HCT116 (cell line): ENCODE results near the gene MATK. TPM values are rescaled to one million over a fixed set of nuclear protein-coding genes. Genes with fewer than 3 reads are reported as not detected.

Source experiments
- ATAC-seq: fragments of 200-7000 bp; cut with Tn5 transposase; 2 replicates; pipeline ENCODE4 v1.9.1; 2020; ENCODE audit warnings: mild to moderate bottlenecking, moderate library complexity
- BruUV-seq: library from RNA; stranded (reverse); fragments of 400-500 nt; replicated peaks from 2 replicates; lab custom pipeline; 2021; lab: Mats Ljungman, UMichigan
- CTCF ChIA-PET: fragments of 300-600 bp; sonication (Branson Sonifier 250); formaldehyde crosslinking; loops from one replicate; lab custom pipeline; 2021; ENCODE audit warnings: antibody characterized with exemption; lab: Charles Lee
- POLR2A ChIA-PET: fragments of 300-600, 350-600 bp; sonication (Branson Sonifier 250); formaldehyde crosslinking; loops from one replicate; lab custom pipeline; 2021; ENCODE audit warnings: antibody characterized with exemption; lab: Charles Lee
- RAD21 ChIA-PET, 2 experiments: fragments of 300-600 bp; sonication (Branson Sonifier 250); formaldehyde crosslinking; loops; one replicate each; lab custom pipeline; 2023; ENCODE audit warnings: low total read pairs in 2 of 2; ENCODE audit not compliant: uncharacterized antibody in 2 of 2, unreplicated experiment in 2 of 2, low non-redundant PET in 1 of 2; lab: Charles Lee
- DNase-seq: peaks from one replicate; pipeline ENCODE4 v3.0.0-alpha.2; 2010; ENCODE audit warnings: low read depth, low spot score
- H2AFZ ChIP-seq: fragments of 200-600 bp; shearing (Covaris generic), sonication (generic); 2 replicates; pipeline ENCODE4 v1.6.1; 2017; ENCODE audit warnings: low read depth, mixed run types, mixed read lengths, antibody characterized with exemption, low read length; ENCODE audit not compliant: poor library complexity, severe bottlenecking
- H3K27ac ChIP-seq: 2 replicates; pipeline ENCODE4 v1.5.1; 2012; ENCODE audit warnings: low read depth, low read length
- H3K27me3 ChIP-seq: fragments of 200-600 bp; sonication (generic); 2 replicates; pipeline ENCODE4 v1.6.1; 2016; ENCODE audit warnings: mixed run types, low read length, mixed read lengths; ENCODE audit not compliant: insufficient read depth
- H3K36me3 ChIP-seq, 2 experiments: fragments of 200-500 bp in 1 of 2; fragments of 200-600 bp in 1 of 2; sonication (Bioruptor generic) in 1 of 2; sonication (generic) in 1 of 2; 2 replicates each; pipeline versions ENCODE4 v1.5.1 to v1.6.1; 2014 to 2016; ENCODE audit warnings: low read length in 2 of 2, inconsistent platforms in 1 of 2, mixed read lengths in 1 of 2, mixed run types in 1 of 2; ENCODE audit not compliant: insufficient read depth in 2 of 2, control insufficient read depth in 1 of 2
- H3K4me1 ChIP-seq, 2 experiments: fragments of 200-600 bp in 1 of 2; sonication (generic) in 1 of 2; 2 replicates each; pipeline versions ENCODE4 v1.5.1 to v1.6.1; 2012 to 2017; ENCODE audit warnings: low read length in 2 of 2, inconsistent platforms in 1 of 2, mild to moderate bottlenecking in 1 of 2, mixed read lengths in 1 of 2, mixed run types in 1 of 2, moderate library complexity in 1 of 2; ENCODE audit not compliant: insufficient read depth in 2 of 2, control insufficient read depth in 1 of 2
- H3K4me2 ChIP-seq: fragments of 200-600 bp; sonication (generic); 2 replicates; pipeline ENCODE4 v1.6.1; 2017; ENCODE audit warnings: mixed run types, low read length, mixed read lengths
- H3K4me3 ChIP-seq, 2 experiments: fragments of 200-600 bp in 1 of 2; sonication (generic) in 1 of 2; replicated peaks in 1 of 2; 2 replicates each; pipeline ENCODE4 v1.5.1; 2011 to 2016; ENCODE audit warnings: low read length in 2 of 2, control low read depth in 1 of 2, low read depth in 1 of 2, mild to moderate bottlenecking in 1 of 2, mixed read lengths in 1 of 2, mixed run types in 1 of 2
- H3K79me2 ChIP-seq: fragments of 200-600 bp; sonication (generic); 2 replicates; pipeline ENCODE4 v1.6.1; 2017; ENCODE audit warnings: mild to moderate bottlenecking, mixed run types, low read length, moderate library complexity, mixed read lengths; ENCODE audit not compliant: insufficient read depth
- H3K9ac ChIP-seq: fragments of 200-600 bp; sonication (generic); 2 replicates; pipeline ENCODE4 v1.6.1; 2016; ENCODE audit warnings: low read length, mixed read lengths
- H3K9me2 ChIP-seq: fragments of 200-600 bp; sonication (generic), shearing (Covaris generic); 2 replicates; pipeline ENCODE4 v1.6.1; 2017; ENCODE audit warnings: mixed run types, mild to moderate bottlenecking, moderate library complexity; ENCODE audit not compliant: insufficient read depth
- H3K9me3 ChIP-seq, 2 experiments: fragments of 200-500 bp in 1 of 2; fragments of 200-600 bp in 1 of 2; sonication (Bioruptor generic) in 1 of 2; sonication (generic) in 1 of 2; 2 replicates each; pipeline ENCODE4 v1.6.1; 2014 to 2017; ENCODE audit warnings: low read length in 2 of 2, mixed read lengths in 2 of 2, inconsistent platforms in 1 of 2, low read depth in 1 of 2, mild to moderate bottlenecking in 1 of 2, mixed run types in 1 of 2, moderate library complexity in 1 of 2; ENCODE audit not compliant: control insufficient read depth in 1 of 2, insufficient read depth in 1 of 2
- H4K20me1 ChIP-seq: fragments of 200-600 bp; sonication (generic), shearing (Covaris generic); 2 replicates; pipeline ENCODE4 v1.6.1; 2017; ENCODE audit warnings: mixed run types, mild to moderate bottlenecking, moderate library complexity; ENCODE audit not compliant: insufficient read depth
- CEBPB ChIP-seq: IDR thresholded peaks from 2 replicates; pipeline ENCODE4 v1.6.1; 2012; ENCODE audit warnings: low read depth
- EGR1 ChIP-seq: IDR thresholded peaks from 2 replicates; pipeline ENCODE4 v1.6.1; 2012; ENCODE audit warnings: low read depth
- EZH2phosphoT487 ChIP-seq: fragments of 200-600 bp; IDR thresholded peaks from 2 replicates; pipeline ENCODE4 v1.6.1; 2018; ENCODE audit warnings: antibody characterized with exemption, borderline replicate concordance
- JUND ChIP-seq: IDR thresholded peaks from 2 replicates; pipeline ENCODE4 v1.6.1; 2012
- MAX ChIP-seq: IDR thresholded peaks from 2 replicates; pipeline ENCODE4 v1.6.1; 2012
- POLR2AphosphoS5 ChIP-seq: IDR thresholded peaks from 2 replicates; pipeline ENCODE4 v1.6.1; 2011; ENCODE audit warnings: mild to moderate bottlenecking, low read depth, low read length, moderate library complexity
- RAD21 ChIP-seq: IDR thresholded peaks from 2 replicates; pipeline ENCODE4 v1.6.1; 2012; ENCODE audit warnings: low read depth, mild to moderate bottlenecking
- SIN3A ChIP-seq: IDR thresholded peaks from 2 replicates; pipeline ENCODE4 v1.6.1; 2012; ENCODE audit warnings: low read depth
- SP1 ChIP-seq: IDR thresholded peaks from 2 replicates; pipeline ENCODE4 v1.6.1; 2012; ENCODE audit warnings: low read depth
- SRF ChIP-seq: IDR thresholded peaks from 2 replicates; pipeline ENCODE4 v1.6.1; 2012; ENCODE audit warnings: low read depth
- YY1 ChIP-seq: IDR thresholded peaks from 2 replicates; pipeline ENCODE4 v1.6.1; 2011; ENCODE audit warnings: low read length, low read depth, moderate library complexity, mild to moderate bottlenecking; ENCODE audit not compliant: insufficient replicate concordance; ENCODE audit errors: extremely low read depth
- ZFX ChIP-seq: fragments of 450-650 bp; IDR thresholded peaks from 2 replicates; pipeline ENCODE4 v1.6.1; 2017
- ZNF274 ChIP-seq: fragments of 200-500 bp; sonication (Bioruptor generic); IDR thresholded peaks from 2 replicates; pipeline ENCODE4 v1.6.1; 2014; ENCODE audit warnings: mild to moderate bottlenecking, low read depth, low read length, inconsistent platforms
- intact Hi-C: fragments of 100-400 bp; cut with micrococcal nuclease; formaldehyde crosslinking; loops from 2 replicates; pipeline ENCODE4 v1.10.0; 2022
- total RNA-seq: library from RNA; stranded (reverse); gene quantifications from one replicate; pipeline ENCODE4 v1.2.1, GENCODE V29; 2021; ENCODE audit not compliant: unreplicated experiment
- TF ChIP-seq, protein P1 (sequence below), 3 experiments: fragments of 200-600 bp in 1 of 3; sonication (generic) in 1 of 3; IDR thresholded peaks in 2 of 3; conservative IDR thresholded peaks in 1 of 3; 2 replicates each; pipeline ENCODE4 v1.5.1; 2012 to 2017; ENCODE audit warnings: low read depth in 2 of 3, low read length in 2 of 3, antibody characterized with exemption in 1 of 3, borderline replicate concordance in 1 of 3, control low read depth in 1 of 3, mild to moderate bottlenecking in 1 of 3, mixed read lengths in 1 of 3, mixed run types in 1 of 3, moderate library complexity in 1 of 3; ENCODE audit not compliant: insufficient read depth in 1 of 3
- TF ChIP-seq, protein P2 (sequence below): IDR thresholded peaks from 2 replicates; pipeline ENCODE4 v1.6.1; 2012

The MATK gene
- total RNA-seq, 1 experiment from 2014 or later, result not detected

DNA sequence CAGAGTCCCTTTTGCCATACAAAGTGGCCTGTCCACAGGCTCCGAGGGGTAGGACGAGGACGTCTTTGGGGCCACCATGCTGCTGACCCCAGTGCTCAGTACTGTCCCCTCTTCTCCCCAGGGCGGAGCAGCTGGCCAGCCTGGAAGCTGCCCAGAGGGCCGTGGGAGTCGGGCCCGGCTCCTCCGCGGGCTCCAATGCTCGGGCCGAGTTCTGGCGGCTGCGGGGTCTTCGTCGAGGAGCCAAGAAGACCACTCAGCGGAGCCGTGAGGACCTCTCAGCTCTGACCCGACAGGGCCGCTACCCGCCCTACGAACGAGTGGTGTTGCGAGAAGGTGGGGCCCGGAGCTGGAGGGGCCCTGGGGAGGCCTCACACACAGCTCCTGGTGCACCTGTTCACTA, 45.8 kb downstream of the MATK start:
- Histone ChIP-seq H3K9ac (no peak overlapping the region), H3K9me2 (no peaks in the 10 kb centered on the region)
- CTCF ChIA-PET, result no interaction called here
- TF ChIP-seq SP1 (no peak), JUND (no peak), MAX (no peak), RAD21 (no peak), SIN3A (no peak), EZH2phosphoT487 (no peak), EGR1 (no peak), SRF (no peak), ZFX (no peak), POLR2AphosphoS5 (no peak), ZNF274 (no peak), CEBPB (no peak), YY1 (no peak)
- TF ChIP-seq, protein P1, sequence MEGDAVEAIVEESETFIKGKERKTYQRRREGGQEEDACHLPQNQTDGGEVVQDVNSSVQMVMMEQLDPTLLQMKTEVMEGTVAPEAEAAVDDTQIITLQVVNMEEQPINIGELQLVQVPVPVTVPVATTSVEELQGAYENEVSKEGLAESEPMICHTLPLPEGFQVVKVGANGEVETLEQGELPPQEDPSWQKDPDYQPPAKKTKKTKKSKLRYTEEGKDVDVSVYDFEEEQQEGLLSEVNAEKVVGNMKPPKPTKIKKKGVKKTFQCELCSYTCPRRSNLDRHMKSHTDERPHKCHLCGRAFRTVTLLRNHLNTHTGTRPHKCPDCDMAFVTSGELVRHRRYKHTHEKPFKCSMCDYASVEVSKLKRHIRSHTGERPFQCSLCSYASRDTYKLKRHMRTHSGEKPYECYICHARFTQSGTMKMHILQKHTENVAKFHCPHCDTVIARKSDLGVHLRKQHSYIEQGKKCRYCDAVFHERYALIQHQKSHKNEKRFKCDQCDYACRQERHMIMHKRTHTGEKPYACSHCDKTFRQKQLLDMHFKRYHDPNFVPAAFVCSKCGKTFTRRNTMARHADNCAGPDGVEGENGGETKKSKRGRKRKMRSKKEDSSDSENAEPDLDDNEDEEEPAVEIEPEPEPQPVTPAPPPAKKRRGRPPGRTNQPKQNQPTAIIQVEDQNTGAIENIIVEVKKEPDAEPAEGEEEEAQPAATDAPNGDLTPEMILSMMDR (IDR thresholded peaks at IDR 0.05 in 2 of 3, conservative IDR thresholded peaks at IDR 0.05 in 1 of 3; ENCODE audit: borderline replicate concordance in 1 of 3, insufficient read depth in 1 of 3, low read depth in 2 of 3, low read length in 2 of 3), result no peak
- TF ChIP-seq, protein P2, sequence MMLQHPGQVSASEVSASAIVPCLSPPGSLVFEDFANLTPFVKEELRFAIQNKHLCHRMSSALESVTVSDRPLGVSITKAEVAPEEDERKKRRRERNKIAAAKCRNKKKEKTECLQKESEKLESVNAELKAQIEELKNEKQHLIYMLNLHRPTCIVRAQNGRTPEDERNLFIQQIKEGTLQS, result no peak
- TF ChIP-seq, all 23 proteins: peak for 0
- ATAC-seq (no peak), DNase-seq (no peak)
- no peaks in the 10 kb centered on the region for H3K4me1 ChIP-seq
- H3K79me2 ChIP-seq, result no peaks in the 10 kb centered on the region
- ChIA-PET POLR2A (no interaction called here), RAD21 (no interaction called here)
- intact Hi-C loops, result no loop called here
- no peaks in the 10 kb centered on the region for H3K9me3 ChIP-seq
- no peak overlapping the region for H3K27ac ChIP-seq
- H3K4me2 ChIP-seq, result no peak overlapping the region
- BruUV-seq, result no TSS peak
- no peaks in the 10 kb centered on the region for H4K20me1 ChIP-seq
- no peaks in the 10 kb centered on the region for H3K27me3 ChIP-seq
- peaks cover 0 to 3% of the 10 kb centered on the region in 2 experiments; a peak in 1 of 4 replicates for H3K36me3 ChIP-seq
- no peak overlapping the region for H3K4me3 ChIP-seq
- H2AFZ ChIP-seq, result no peak overlapping the region
